Measurements from ENCODE around the gene KRT3.
"Not testable (repeated sequence)": the region's sequence is repeated elsewhere in the genome, so short reads cannot be mapped to it uniquely, and the experiment has no call there.

KRT3 gene

GRCh38 chr12:52760623-52761022 lies 35.3 kb downstream of the KRT3 start:
- no peak for DNase-seq (ENCODE audit: low spot score)

- no peak for DNase-seq (ENCODE audit: low spot score)
Observed at GRCh38 chr12:52759695-52760094, 36.2 kb downstream of the KRT3 start.

GRCh38 chr12:52759218-52759617 lies 36.7 kb downstream of the KRT3 start:
- DNase-seq (ENCODE audit: low spot score), result no peak

- no peak for DNase-seq (ENCODE audit: low spot score)
Observed at GRCh38 chr12:52757449-52758176, 38.3 kb downstream of the KRT3 start.

- DNase-seq (ENCODE audit: low spot score), result no peak
Observed at GRCh38 chr12:52756281-52756960, 39.5 kb downstream of the KRT3 start.

GRCh38 chr12:52755533-52755932 lies 40.4 kb downstream of the KRT3 start:
- DNase-seq (ENCODE audit: low spot score), result no peak

GRCh38 chr12:52754135-52754534 lies 41.8 kb downstream of the KRT3 start:
- no peak for DNase-seq (ENCODE audit: low spot score)

- no peak for DNase-seq (ENCODE audit: low spot score)
Observed at GRCh38 chr12:52753283-52753682, 42.6 kb downstream of the KRT3 start.

GRCh38 chr12:52752516-52752915 lies 43.4 kb downstream of the KRT3 start:
- no peak for DNase-seq (ENCODE audit: low spot score)

GRCh38 chr12:52751795-52752194 lies 44.1 kb downstream of the KRT3 start:
- no peak for DNase-seq (ENCODE audit: low spot score)

GRCh38 chr12:52750532-52750931 lies 45.4 kb downstream of the KRT3 start:
- not testable (repeated sequence) for DNase-seq (ENCODE audit: low spot score)

GRCh38 chr12:52749827-52750226 lies 46.1 kb downstream of the KRT3 start:
- DNase-seq (ENCODE audit: low spot score), result no peak

- DNase-seq (ENCODE audit: low spot score), result no peak
Observed at GRCh38 chr12:52748578-52748977, 47.3 kb downstream of the KRT3 start.

GRCh38 chr12:52745554-52745953 lies 50.4 kb downstream of the KRT3 start:
- no peak for DNase-seq (ENCODE audit: low spot score)

GRCh38 chr12:52744493-52745156 lies 51.3 kb downstream of the KRT3 start:
- no peak for DNase-seq (ENCODE audit: low spot score)

GRCh38 chr12:52742822-52743457 lies 53.0 kb downstream of the KRT3 start:
- DNase-seq (ENCODE audit: low spot score), result no peak

GRCh38 chr12:52742196-52742580 lies 53.7 kb downstream of the KRT3 start:
- no peak for DNase-seq (ENCODE audit: low spot score)

GRCh38 chr12:52741375-52742195 lies 54.3 kb downstream of the KRT3 start:
- DNase-seq (ENCODE audit: low spot score), result peak; percentile 6

- no peak for DNase-seq (ENCODE audit: low spot score)
Observed at GRCh38 chr12:52740584-52740983, 55.3 kb downstream of the KRT3 start.

GRCh38 chr12:52739963-52740362 lies 56.0 kb downstream of the KRT3 start:
- DNase-seq (ENCODE audit: low spot score), result no peak
